Esophagus (tissue), 2 donors: ENCODE measurements around the gene MBNL1. TPM values are rescaled to one million over a fixed set of nuclear protein-coding genes. Genes with fewer than 3 reads are reported as not detected.

Source experiments
- H3K27ac ChIP-seq, 2 donors: one replicate each; pipeline ENCODE4 v1.5.1; 2013; ENCODE audit warnings: low read depth in 2 of 2, mild to moderate bottlenecking in 2 of 2, inconsistent platforms in 1 of 2, low read length in 1 of 2, moderate library complexity in 1 of 2
- H3K27me3 ChIP-seq, 2 donors: one replicate each; pipeline ENCODE4 v1.6.1; 2013; ENCODE audit warnings: low read length in 2 of 2, control low read depth in 1 of 2, mild to moderate bottlenecking in 1 of 2; ENCODE audit not compliant: insufficient read depth in 2 of 2, control insufficient read depth in 1 of 2
- H3K36me3 ChIP-seq, 2 donors: one replicate each; pipeline ENCODE4 v1.6.1; 2013; ENCODE audit warnings: low read length in 1 of 2; ENCODE audit not compliant: control insufficient read depth in 2 of 2, insufficient read depth in 2 of 2
- H3K4me1 ChIP-seq, 2 donors: one replicate each; pipeline ENCODE4 v1.6.1; 2013; ENCODE audit warnings: low read length in 1 of 2; ENCODE audit not compliant: control insufficient read depth in 2 of 2, insufficient read depth in 2 of 2
- H3K4me3 ChIP-seq, 2 donors: one replicate each; pipeline ENCODE4 v1.5.1; 2013; ENCODE audit warnings: low read length in 2 of 2, mild to moderate bottlenecking in 2 of 2, low read depth in 1 of 2, moderate library complexity in 1 of 2
- H3K9me3 ChIP-seq, 2 donors: one replicate each; pipeline ENCODE4 v1.6.1; 2013; ENCODE audit warnings: mild to moderate bottlenecking in 2 of 2, low read depth in 1 of 2, low read length in 1 of 2, moderate library complexity in 1 of 2; ENCODE audit not compliant: control insufficient read depth in 2 of 2, insufficient read depth in 1 of 2
- WGBS, 2 donors: extraction: QIAGEN DNeasy Blood & Tissue Kit; methylation state at CpG; one replicate each; pipeline ENCODE4 v1.1.7; 2013; 5-methylcytosine and 5-hydroxymethylcytosine counted together
- polyA plus RNA-seq, 2 donors: library from polyadenylated mRNA; stranded (reverse); fragments of 200-250 nt; gene quantifications; one replicate each; pipeline ENCODE4 v1.2.3, GENCODE V29; 2013
- donor health status: healthy with polysubstance abuse.
- donor health status: Bipolar disorder and iron deficiency.

Gene MBNL1
- polyA plus RNA-seq, 2 donors, result 23.6 to 28.6 TPM

- no peaks in the 10 kb centered on the region for H3K9me3 ChIP-seq
- no peaks in the 10 kb centered on the region for H3K4me1 ChIP-seq
- no peaks in the 10 kb centered on the region for H3K27me3 ChIP-seq
- no peaks in the 10 kb centered on the region for H3K36me3 ChIP-seq
- 62 to 66% methylated on average over 4 of the region's 4 CpGs for WGBS, 2 donors
- H3K27ac ChIP-seq, result no peak overlapping the region
- H3K4me3 ChIP-seq, result no peak overlapping the region
These were observed 22.9 kb downstream of the MBNL1 start for GRCh38 chr3:152291649-152292066.

GRCh38 chr3:152292366-152292765, 23.6 kb downstream of the MBNL1 start:
- Histone ChIP-seq H3K9me3 (no peaks in the 10 kb centered on the region), H3K4me1 (peaks cover 0 to 2% of the 10 kb centered on the region in 2 donors), H3K27me3 (no peaks in the 10 kb centered on the region), H3K27ac (no peak overlapping the region), H3K4me3 (no peak overlapping the region), H3K36me3 (no peaks in the 10 kb centered on the region)
- WGBS, 2 donors, result 60 to 62% methylated on average over 3 of the region's 3 CpGs

GRCh38 chr3:152293347-152294006, 24.7 kb downstream of the MBNL1 start:
- peaks cover 0 to 2% of the 10 kb centered on the region in 2 donors for H3K4me1 ChIP-seq
- no peaks in the 10 kb centered on the region for H3K36me3 ChIP-seq
- no peaks in the 10 kb centered on the region for H3K27me3 ChIP-seq
- WGBS, 2 donors, result 42 to 54% methylated on average over 1 of the region's 1 CpG
- H3K27ac ChIP-seq, result no peak overlapping the region
- H3K9me3 ChIP-seq, result no peaks in the 10 kb centered on the region
- H3K4me3 ChIP-seq, result no peak overlapping the region

GRCh38 chr3:152295344-152295743, 26.6 kb downstream of the MBNL1 start:
- no peak overlapping the region for H3K27ac ChIP-seq
- H3K4me3 ChIP-seq, result no peak overlapping the region
- H3K27me3 ChIP-seq, result no peaks in the 10 kb centered on the region
- WGBS, 2 donors, result 94 to 95% methylated on average over 1 of the region's 1 CpG
- H3K4me1 ChIP-seq, result peaks cover 0 to 2% of the 10 kb centered on the region in 2 donors
- H3K9me3 ChIP-seq, result no peaks in the 10 kb centered on the region
- H3K36me3 ChIP-seq, result no peaks in the 10 kb centered on the region

- H3K27ac ChIP-seq, result no peak overlapping the region
- H3K27me3 ChIP-seq, result no peaks in the 10 kb centered on the region
- WGBS, 2 donors, result 44 to 54% methylated on average over 1 of the region's 1 CpG
- H3K4me3 ChIP-seq, result no peak overlapping the region
- peaks cover 0 to 2% of the 10 kb centered on the region in 2 donors for H3K4me1 ChIP-seq
- no peaks in the 10 kb centered on the region for H3K9me3 ChIP-seq
- no peaks in the 10 kb centered on the region for H3K36me3 ChIP-seq
These were observed 27.1 kb downstream of the MBNL1 start for GRCh38 chr3:152295806-152296205.

GRCh38 chr3:152296382-152296781, 27.7 kb downstream of the MBNL1 start:
- Histone ChIP-seq H3K4me1 (peaks cover 0 to 2% of the 10 kb centered on the region in 2 donors), H3K4me3 (no peak overlapping the region), H3K9me3 (no peaks in the 10 kb centered on the region), H3K27me3 (no peaks in the 10 kb centered on the region), H3K27ac (no peak overlapping the region), H3K36me3 (no peaks in the 10 kb centered on the region)
- 79 to 85% methylated on average over 3 of the region's 3 CpGs for WGBS, 2 donors

- Histone ChIP-seq H3K36me3 (no peaks in the 10 kb centered on the region), H3K27ac (no peak overlapping the region), H3K27me3 (no peaks in the 10 kb centered on the region), H3K4me3 (no peak overlapping the region), H3K9me3 (no peaks in the 10 kb centered on the region), H3K4me1 (peaks cover 0 to 2% of the 10 kb centered on the region in 2 donors)
- 84 to 86% methylated on average over 1 of the region's 1 CpG for WGBS, 2 donors
These were observed 28.2 kb downstream of the MBNL1 start for GRCh38 chr3:152296971-152297370.

- no peaks in the 10 kb centered on the region for H3K9me3 ChIP-seq
- H3K27me3 ChIP-seq, result no peaks in the 10 kb centered on the region
- peak overlapping the region; percentile 8 to 56 for H3K4me3 ChIP-seq
- peaks cover 0 to 2% of the 10 kb centered on the region in 2 donors for H3K4me1 ChIP-seq
- H3K27ac ChIP-seq, result peak overlapping the region; percentile 73 to 90
- 3 to 4% methylated on average over 14 of the region's 14 CpGs for WGBS, 2 donors
- H3K36me3 ChIP-seq, result no peaks in the 10 kb centered on the region
These were observed 29.9 kb downstream of the MBNL1 start for GRCh38 chr3:152298393-152299248.

- Histone ChIP-seq H3K4me1 (peaks cover 0 to 2% of the 10 kb centered on the region in 2 donors), H3K36me3 (no peaks in the 10 kb centered on the region), H3K27ac (peak overlapping the region; percentile 73 to 75), H3K27me3 (no peaks in the 10 kb centered on the region), H3K9me3 (no peaks in the 10 kb centered on the region), H3K4me3 (peak overlapping the region in 1 of 2 donors; percentile 56)
- 33 to 35% methylated on average over 9 of the region's 9 CpGs for WGBS, 2 donors
These were observed 30.7 kb downstream of the MBNL1 start for GRCh38 chr3:152299249-152299976.
